ENCODE data around the gene LIN7C.

Gene LIN7C

DNA sequence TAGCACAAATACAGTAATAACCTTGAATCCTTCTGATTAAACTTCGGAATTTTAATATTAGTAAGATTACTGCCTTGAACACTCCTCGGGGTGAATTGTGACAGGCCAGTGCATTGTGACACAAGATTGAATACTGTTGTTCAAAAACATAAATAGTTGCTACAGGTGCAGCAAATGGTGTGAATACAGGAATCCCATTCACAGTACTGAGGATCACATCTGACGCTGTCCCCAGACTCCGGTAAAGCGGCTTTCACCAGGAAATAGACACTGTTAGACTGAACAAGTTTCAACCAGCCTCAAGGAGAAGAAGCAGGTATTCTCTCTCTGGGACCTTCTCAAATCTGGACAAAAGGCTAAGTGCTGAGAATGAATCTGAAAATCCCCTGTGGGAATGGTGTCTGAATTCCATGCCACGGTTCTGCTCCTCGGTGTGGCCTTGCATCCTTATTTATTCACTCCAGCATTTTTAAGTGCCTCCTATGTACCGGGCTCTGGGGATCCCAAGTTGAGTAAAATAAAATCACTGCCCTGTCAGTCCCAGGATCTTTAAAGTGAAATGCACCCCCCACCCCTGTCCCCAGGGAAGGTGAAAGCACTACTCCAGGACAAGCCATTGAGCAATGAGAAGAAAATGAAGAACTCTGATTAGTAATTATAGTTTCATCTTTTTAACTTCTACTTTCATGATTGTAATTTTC is 37.4 kb downstream of the LIN7C start:
- Histone ChIP-seq H3K9me3 (ENCODE audit: control insufficient read depth, insufficient read depth, low read length) (no peaks in the 10 kb centered on the region), H3K79me2 (ENCODE audit: control insufficient read depth, low read length) (no peaks in the 10 kb centered on the region), H4K20me1 (ENCODE audit: control insufficient read depth, insufficient read depth, low read depth, low read length) (no peaks in the 10 kb centered on the region), H3K27me3 (ENCODE audit: control insufficient read depth, low read length) (peaks cover 45% of the 10 kb centered on the region), H3K4me1 (ENCODE audit: control insufficient read depth, low read length) (peaks cover 7% of the 10 kb centered on the region; the same call in 1 of the 2 replicates), H3K36me3 (ENCODE audit: control insufficient read depth, low read length) (no peaks in the 10 kb centered on the region), H3K27ac (ENCODE audit: low read depth, low read length) (no peak overlapping the region), H3K9me2 (replicated peaks; ENCODE audit: control insufficient read depth, low read length) (no peaks in the 10 kb centered on the region), H3K4me2 (ENCODE audit: low read length) (no peak overlapping the region), H3F3A (ENCODE audit: control insufficient read depth, insufficient read depth) (0 out of 2 replicates have a peak, but pooled peaks cover 3% of the 10 kb centered on the region), H3K4me3 (ENCODE audit: low read length) (no peak overlapping the region)
- no peak for TF ChIP-seq EZH2phosphoT487 (IDR thresholded peaks at IDR 0.05; ENCODE audit: borderline replicate concordance, low read length)
- TF ChIP-seq, protein P1, sequence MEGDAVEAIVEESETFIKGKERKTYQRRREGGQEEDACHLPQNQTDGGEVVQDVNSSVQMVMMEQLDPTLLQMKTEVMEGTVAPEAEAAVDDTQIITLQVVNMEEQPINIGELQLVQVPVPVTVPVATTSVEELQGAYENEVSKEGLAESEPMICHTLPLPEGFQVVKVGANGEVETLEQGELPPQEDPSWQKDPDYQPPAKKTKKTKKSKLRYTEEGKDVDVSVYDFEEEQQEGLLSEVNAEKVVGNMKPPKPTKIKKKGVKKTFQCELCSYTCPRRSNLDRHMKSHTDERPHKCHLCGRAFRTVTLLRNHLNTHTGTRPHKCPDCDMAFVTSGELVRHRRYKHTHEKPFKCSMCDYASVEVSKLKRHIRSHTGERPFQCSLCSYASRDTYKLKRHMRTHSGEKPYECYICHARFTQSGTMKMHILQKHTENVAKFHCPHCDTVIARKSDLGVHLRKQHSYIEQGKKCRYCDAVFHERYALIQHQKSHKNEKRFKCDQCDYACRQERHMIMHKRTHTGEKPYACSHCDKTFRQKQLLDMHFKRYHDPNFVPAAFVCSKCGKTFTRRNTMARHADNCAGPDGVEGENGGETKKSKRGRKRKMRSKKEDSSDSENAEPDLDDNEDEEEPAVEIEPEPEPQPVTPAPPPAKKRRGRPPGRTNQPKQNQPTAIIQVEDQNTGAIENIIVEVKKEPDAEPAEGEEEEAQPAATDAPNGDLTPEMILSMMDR (IDR thresholded peaks at IDR 0.05; ENCODE audit: low read depth, low read length, poor library complexity, severe bottlenecking) = no peak

DNA sequence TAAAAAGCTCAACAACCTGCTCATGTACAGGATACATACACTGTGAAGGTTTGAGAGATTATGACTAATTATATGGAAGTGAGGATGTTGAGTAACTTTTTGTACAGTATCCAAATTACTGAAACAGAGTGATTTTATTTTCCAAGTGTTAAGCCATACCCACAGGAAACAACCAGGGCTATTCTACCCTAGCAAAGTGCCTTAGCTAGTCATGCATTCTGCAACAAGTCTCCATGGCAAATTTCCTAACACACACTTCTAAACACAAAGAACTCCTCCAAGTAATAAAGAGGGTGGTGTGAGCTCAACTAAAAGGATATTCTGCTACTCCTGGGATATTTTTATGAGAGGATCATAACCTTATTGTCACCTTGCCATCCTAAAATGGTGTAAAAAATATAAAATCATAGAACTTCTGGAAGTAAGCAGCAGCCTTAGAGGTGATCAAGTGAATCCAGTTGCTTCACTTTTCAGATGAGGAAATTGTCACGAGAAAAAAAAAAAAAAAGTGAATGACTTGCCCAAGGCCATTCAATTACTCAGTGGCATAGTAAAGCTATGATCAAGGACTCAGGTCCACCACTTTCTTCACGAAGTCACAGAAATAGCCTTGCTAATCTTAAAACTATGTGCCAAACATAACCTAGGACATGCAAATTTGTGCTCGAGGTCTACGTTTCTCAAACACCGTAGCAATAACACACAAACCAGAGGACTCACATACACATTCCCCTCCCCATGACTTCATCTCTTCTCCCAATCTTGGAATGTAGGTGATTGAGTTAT is 38.2 kb downstream of the LIN7C start:
- Histone ChIP-seq H3K9me3 (ENCODE audit: control insufficient read depth, insufficient read depth, low read length) (no peaks in the 10 kb centered on the region), H3K36me3 (ENCODE audit: control insufficient read depth, low read length) (no peaks in the 10 kb centered on the region), H3K27ac (ENCODE audit: low read depth, low read length) (no peak overlapping the region), H3K4me1 (ENCODE audit: control insufficient read depth, low read length) (peaks cover 7% of the 10 kb centered on the region; the same call in 1 of the 2 replicates), H3K9me2 (replicated peaks; ENCODE audit: control insufficient read depth, low read length) (no peaks in the 10 kb centered on the region), H3K27me3 (ENCODE audit: control insufficient read depth, low read length) (peaks cover 44% of the 10 kb centered on the region), H3K4me3 (ENCODE audit: low read length) (no peak overlapping the region), H3K4me2 (ENCODE audit: low read length) (no peak overlapping the region), H3F3A (ENCODE audit: control insufficient read depth, insufficient read depth) (0 out of 2 replicates have a peak, but pooled peaks cover 3% of the 10 kb centered on the region), H4K20me1 (ENCODE audit: control insufficient read depth, insufficient read depth, low read depth, low read length) (no peaks in the 10 kb centered on the region), H3K79me2 (ENCODE audit: control insufficient read depth, low read length) (no peaks in the 10 kb centered on the region)
- TF ChIP-seq, protein P1 (IDR thresholded peaks at IDR 0.05; ENCODE audit: low read depth, low read length, poor library complexity, severe bottlenecking) = no peak
- TF ChIP-seq EZH2phosphoT487 (IDR thresholded peaks at IDR 0.05; ENCODE audit: borderline replicate concordance, low read length) = no peak

DNA sequence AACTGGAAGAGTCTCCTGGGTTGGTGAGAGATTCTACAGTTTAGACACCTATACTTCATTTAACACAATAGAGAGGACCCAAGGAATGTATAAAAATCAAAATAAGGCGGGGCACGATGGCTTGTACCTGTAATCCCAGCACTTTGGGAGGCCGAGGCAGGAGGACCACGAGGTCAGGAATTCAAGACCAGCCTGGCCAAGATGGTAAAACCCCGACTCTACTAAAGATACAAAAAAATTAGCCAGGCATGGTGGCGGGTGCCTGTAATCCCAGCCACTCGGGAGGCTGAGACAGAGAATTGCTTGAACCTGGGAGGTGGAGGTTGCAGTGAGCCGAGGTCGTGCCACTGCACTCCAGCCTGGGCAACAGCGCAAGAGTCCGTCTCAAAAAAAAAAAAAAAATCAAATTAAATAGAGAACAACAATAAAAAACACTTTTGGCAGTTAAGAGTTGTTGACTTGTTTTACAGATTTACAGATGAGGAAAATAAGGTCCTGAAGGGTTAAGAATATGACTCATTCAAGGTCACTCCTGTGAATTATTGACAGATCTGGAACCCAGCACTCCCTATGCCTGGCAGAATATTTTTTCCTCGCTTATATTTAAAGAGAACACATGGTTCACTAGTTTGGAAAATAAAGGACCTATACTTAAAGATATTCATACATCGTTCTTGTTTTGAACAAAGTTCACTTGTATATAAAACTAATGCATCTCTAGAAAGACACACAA is 39.2 kb downstream of the LIN7C start:
- Histone ChIP-seq H4K20me1 (ENCODE audit: control insufficient read depth, insufficient read depth, low read depth, low read length) (no peaks in the 10 kb centered on the region), H3K4me2 (ENCODE audit: low read length) (no peak overlapping the region), H3K4me3 (ENCODE audit: low read length) (no peak overlapping the region), H3K36me3 (ENCODE audit: control insufficient read depth, low read length) (no peaks in the 10 kb centered on the region), H3K27ac (ENCODE audit: low read depth, low read length) (no peak overlapping the region), H3K4me1 (ENCODE audit: control insufficient read depth, low read length) (peaks cover 3% of the 10 kb centered on the region; the same call in 1 of the 2 replicates), H3F3A (ENCODE audit: control insufficient read depth, insufficient read depth) (no peaks in the 10 kb centered on the region), H3K27me3 (ENCODE audit: control insufficient read depth, low read length) (peaks cover 33% of the 10 kb centered on the region), H3K9me3 (ENCODE audit: control insufficient read depth, insufficient read depth, low read length) (no peaks in the 10 kb centered on the region), H3K9me2 (replicated peaks; ENCODE audit: control insufficient read depth, low read length) (no peaks in the 10 kb centered on the region), H3K79me2 (ENCODE audit: control insufficient read depth, low read length) (no peaks in the 10 kb centered on the region)
- TF ChIP-seq, protein P1 (IDR thresholded peaks at IDR 0.05; ENCODE audit: low read depth, low read length, poor library complexity, severe bottlenecking) = no peak
- TF ChIP-seq EZH2phosphoT487 (IDR thresholded peaks at IDR 0.05; ENCODE audit: borderline replicate concordance, low read length) = no peak

All from DOHH2 (cell line).